Measurements from ENCODE around the gene CSRNP3.

- no peak for TF ChIP-seq POLR2AphosphoS5 (IDR thresholded peaks at IDR 0.05; ENCODE audit: low read depth, low read length)
- TF ChIP-seq, protein P1, sequence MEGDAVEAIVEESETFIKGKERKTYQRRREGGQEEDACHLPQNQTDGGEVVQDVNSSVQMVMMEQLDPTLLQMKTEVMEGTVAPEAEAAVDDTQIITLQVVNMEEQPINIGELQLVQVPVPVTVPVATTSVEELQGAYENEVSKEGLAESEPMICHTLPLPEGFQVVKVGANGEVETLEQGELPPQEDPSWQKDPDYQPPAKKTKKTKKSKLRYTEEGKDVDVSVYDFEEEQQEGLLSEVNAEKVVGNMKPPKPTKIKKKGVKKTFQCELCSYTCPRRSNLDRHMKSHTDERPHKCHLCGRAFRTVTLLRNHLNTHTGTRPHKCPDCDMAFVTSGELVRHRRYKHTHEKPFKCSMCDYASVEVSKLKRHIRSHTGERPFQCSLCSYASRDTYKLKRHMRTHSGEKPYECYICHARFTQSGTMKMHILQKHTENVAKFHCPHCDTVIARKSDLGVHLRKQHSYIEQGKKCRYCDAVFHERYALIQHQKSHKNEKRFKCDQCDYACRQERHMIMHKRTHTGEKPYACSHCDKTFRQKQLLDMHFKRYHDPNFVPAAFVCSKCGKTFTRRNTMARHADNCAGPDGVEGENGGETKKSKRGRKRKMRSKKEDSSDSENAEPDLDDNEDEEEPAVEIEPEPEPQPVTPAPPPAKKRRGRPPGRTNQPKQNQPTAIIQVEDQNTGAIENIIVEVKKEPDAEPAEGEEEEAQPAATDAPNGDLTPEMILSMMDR (IDR thresholded peaks at IDR 0.05) = no peak
- TF ChIP-seq, protein P2, sequence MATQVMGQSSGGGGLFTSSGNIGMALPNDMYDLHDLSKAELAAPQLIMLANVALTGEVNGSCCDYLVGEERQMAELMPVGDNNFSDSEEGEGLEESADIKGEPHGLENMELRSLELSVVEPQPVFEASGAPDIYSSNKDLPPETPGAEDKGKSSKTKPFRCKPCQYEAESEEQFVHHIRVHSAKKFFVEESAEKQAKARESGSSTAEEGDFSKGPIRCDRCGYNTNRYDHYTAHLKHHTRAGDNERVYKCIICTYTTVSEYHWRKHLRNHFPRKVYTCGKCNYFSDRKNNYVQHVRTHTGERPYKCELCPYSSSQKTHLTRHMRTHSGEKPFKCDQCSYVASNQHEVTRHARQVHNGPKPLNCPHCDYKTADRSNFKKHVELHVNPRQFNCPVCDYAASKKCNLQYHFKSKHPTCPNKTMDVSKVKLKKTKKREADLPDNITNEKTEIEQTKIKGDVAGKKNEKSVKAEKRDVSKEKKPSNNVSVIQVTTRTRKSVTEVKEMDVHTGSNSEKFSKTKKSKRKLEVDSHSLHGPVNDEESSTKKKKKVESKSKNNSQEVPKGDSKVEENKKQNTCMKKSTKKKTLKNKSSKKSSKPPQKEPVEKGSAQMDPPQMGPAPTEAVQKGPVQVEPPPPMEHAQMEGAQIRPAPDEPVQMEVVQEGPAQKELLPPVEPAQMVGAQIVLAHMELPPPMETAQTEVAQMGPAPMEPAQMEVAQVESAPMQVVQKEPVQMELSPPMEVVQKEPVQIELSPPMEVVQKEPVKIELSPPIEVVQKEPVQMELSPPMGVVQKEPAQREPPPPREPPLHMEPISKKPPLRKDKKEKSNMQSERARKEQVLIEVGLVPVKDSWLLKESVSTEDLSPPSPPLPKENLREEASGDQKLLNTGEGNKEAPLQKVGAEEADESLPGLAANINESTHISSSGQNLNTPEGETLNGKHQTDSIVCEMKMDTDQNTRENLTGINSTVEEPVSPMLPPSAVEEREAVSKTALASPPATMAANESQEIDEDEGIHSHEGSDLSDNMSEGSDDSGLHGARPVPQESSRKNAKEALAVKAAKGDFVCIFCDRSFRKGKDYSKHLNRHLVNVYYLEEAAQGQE (IDR thresholded peaks at IDR 0.05; ENCODE audit: insufficient read depth in 1 of 2, low read depth in 2 of 2, low read length in 1 of 2) = no peak
Measured at GRCh38 chr2:165655661-165656060, 186.2 kb downstream of the CSRNP3 start.

Measured in Panc1 (cell line).